Astrocyte of the spinal cord (primary cell): ENCODE data around the gene COG6.

Experiments
- DNase-seq: peaks from one replicate; pipeline ENCODE4 v3.0.0; 2011; ENCODE audit warnings: low read depth, low spot score
- H3K4me3 ChIP-seq: 2 replicates; pipeline ENCODE4 v1.5.1; 2011; ENCODE audit warnings: low read depth, mild to moderate bottlenecking, low read length, moderate library complexity
- in situ Hi-C: cut with HindIII; loops from 2 replicates; pipeline ENCODE4 v1.10.0; 2017; ENCODE audit warnings: low sequenced_read_pairs
- TF ChIP-seq, protein P1 (sequence below): IDR thresholded peaks from 2 replicates; pipeline ENCODE4 v1.5.1; 2012; ENCODE audit warnings: low read depth, mild to moderate bottlenecking, low read length, inconsistent platforms

COG6 gene

DNA sequence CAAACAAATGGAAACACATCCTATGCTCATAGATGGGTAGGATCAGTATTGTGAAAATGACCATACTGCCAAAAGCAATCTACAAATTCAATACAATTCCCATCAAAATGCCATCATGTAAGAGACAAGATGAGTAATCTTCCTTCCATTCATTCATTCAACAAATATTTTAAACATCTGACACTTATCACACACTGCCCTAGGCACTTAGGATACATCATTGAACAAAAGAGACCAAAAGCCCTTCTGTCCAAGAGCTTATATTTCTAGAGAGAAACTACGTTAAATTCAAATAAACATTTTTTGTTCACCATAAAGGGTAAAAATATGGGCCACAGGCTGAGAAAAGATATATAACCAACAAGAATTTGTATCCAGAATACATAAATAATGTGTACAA, 32.0 kb upstream of the COG6 start:
- TF ChIP-seq, protein P1, sequence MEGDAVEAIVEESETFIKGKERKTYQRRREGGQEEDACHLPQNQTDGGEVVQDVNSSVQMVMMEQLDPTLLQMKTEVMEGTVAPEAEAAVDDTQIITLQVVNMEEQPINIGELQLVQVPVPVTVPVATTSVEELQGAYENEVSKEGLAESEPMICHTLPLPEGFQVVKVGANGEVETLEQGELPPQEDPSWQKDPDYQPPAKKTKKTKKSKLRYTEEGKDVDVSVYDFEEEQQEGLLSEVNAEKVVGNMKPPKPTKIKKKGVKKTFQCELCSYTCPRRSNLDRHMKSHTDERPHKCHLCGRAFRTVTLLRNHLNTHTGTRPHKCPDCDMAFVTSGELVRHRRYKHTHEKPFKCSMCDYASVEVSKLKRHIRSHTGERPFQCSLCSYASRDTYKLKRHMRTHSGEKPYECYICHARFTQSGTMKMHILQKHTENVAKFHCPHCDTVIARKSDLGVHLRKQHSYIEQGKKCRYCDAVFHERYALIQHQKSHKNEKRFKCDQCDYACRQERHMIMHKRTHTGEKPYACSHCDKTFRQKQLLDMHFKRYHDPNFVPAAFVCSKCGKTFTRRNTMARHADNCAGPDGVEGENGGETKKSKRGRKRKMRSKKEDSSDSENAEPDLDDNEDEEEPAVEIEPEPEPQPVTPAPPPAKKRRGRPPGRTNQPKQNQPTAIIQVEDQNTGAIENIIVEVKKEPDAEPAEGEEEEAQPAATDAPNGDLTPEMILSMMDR = no peak
- in situ Hi-C loops = no loop called here
- no peak for DNase-seq
- H3K4me3 ChIP-seq = no peak overlapping the region

DNA sequence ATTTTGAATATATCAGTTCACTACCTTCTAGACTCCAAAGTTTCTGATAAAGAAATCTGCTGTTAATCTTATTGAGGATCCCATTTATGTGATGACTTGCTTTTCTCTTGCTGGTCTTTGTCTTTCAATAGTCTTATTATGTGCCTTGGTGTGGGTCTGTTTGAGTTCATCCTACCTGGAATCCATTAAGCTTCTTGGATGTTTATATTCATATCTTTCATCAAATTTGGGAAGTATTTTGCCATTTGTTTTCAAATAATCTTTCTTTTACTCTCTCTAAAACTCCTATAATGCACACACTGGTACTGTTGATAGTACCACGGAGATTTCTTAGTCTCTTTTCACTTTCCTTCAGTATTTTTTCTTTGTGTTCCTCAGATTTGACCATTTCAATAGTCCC, 24.2 kb upstream of the COG6 start:
- no peak for DNase-seq
- TF ChIP-seq, protein P1 = no peak
- in situ Hi-C loops = no loop called here
- H3K4me3 ChIP-seq = no peak overlapping the region

DNA sequence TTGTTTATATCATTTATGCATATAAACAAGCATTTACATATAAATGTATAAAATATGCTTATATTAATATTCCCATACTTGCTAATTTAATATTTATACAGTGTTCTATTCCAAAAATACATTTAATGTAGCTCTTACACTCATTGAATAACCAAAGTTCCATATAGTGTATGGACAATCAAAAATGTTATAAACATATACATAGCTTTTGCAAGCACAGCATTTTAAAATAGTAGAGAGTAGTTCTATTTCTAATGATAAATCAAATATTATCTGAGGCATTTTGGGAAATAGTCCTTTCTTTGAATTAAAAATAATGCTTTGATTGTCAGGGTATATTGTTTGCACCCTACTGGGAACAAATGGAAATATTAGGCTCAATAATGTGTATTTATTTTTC, 22.5 kb upstream of the COG6 start:
- no peak overlapping the region for H3K4me3 ChIP-seq
- in situ Hi-C loops = no loop called here
- TF ChIP-seq, protein P1 = no peak
- no peak for DNase-seq

DNA sequence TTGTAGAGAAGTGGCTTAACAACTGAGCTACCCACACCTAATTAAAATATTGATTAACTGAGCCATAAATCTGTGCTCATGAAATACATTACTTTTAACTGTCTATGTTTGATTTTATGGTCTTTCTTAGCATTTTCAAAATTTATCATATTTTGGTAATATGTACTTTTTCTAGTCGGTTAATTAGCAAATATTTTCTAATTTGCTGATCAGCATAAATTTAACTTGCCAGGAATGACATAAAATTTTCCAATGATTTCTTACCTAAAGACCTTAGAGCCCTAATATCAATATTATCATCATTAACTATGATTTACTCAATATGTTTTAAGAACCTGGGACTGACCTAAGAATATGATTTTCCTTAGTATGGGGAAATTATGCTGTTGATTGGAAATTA, 19.9 kb upstream of the COG6 start:
- H3K4me3 ChIP-seq = no peak overlapping the region
- TF ChIP-seq, protein P1 = no peak
- no peak for DNase-seq
- in situ Hi-C loops = no loop called here

DNA sequence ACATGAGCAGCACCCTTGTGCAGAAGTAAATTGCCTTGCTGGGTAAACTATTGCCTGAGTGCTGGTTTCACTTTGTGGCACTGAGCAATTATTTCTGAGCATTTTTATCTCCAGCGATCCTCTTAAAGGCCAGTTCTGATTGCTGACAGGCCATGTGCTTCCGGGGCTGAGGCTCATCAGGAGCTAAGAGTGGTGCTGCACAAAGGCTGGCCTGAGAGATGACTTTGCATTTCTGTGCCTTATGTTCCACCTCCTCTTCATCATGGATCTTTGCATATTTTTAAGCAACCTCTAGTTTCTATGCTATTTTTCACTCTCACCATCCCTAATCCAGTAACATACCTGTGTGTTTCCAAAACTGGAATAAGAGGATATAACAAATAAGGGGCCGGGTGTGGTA, 17.6 kb upstream of the COG6 start:
- H3K4me3 ChIP-seq = no peak overlapping the region
- in situ Hi-C loops = no loop called here
- no peak for DNase-seq
- TF ChIP-seq, protein P1 = no peak

DNA sequence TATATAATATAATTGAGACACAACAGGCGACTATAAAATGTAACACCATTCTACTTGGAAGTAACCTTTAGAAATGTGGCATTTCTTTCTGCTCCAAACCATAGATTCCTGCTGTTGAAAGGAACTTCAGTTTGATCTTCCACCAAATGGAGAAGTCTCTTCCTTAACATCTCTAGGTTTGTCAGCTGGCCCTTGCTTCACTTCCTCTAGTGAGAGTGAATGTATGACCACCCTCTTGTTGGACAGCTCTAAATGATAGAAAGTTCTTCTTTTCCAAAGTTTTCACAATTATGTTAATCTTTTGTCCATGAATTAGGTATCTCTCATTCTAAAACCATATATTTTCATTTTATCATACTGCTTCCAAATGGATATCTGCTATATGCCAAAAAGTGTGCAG, 13.8 kb upstream of the COG6 start:
- in situ Hi-C loops = no loop called here

More for the DNA sequence above, 13.8 kb upstream of the COG6 start:
- TF ChIP-seq, protein P1 = no peak
- H3K4me3 ChIP-seq = no peak overlapping the region
- no peak for DNase-seq
